HEK293 (cell line): Measurements from ENCODE around the gene CHST4.

Experiments used
- GLIS1 ChIP-seq: fragments of 450-650 bp; formaldehyde crosslinking; IDR thresholded peaks from 2 replicates; pipeline ENCODE4 v1.5.1; 2016; ENCODE audit warnings: missing biosample characterization, missing genetic modification characterization
- KLF16 ChIP-seq: fragments of 450-650 bp; formaldehyde crosslinking; IDR thresholded peaks from 2 replicates; pipeline ENCODE4 v1.5.1; 2017; ENCODE audit warnings: missing biosample characterization, missing genetic modification characterization
- KLF17 ChIP-seq: fragments of 450-650 bp; formaldehyde crosslinking; IDR thresholded peaks from 2 replicates; pipeline ENCODE4 v1.5.1; 2016; ENCODE audit warnings: missing biosample characterization, missing genetic modification characterization
- KLF8 ChIP-seq: fragments of 450-650 bp; formaldehyde crosslinking; IDR thresholded peaks from 2 replicates; pipeline ENCODE4 v1.5.1; 2016; ENCODE audit warnings: missing biosample characterization, missing genetic modification characterization
- PBX3 ChIP-seq: sonication (generic); formaldehyde crosslinking; IDR thresholded peaks from 2 replicates; pipeline ENCODE4 v1.8.1; 2022; ENCODE audit warnings: mild to moderate bottlenecking, moderate library complexity, missing genetic modification reagents
- PRDM1 ChIP-seq: fragments of 450-650 bp; formaldehyde crosslinking; IDR thresholded peaks from 2 replicates; pipeline ENCODE4; 2016; ENCODE audit warnings: missing biosample characterization, missing genetic modification characterization
- REPIN1 ChIP-seq: fragments of 450-650 bp; formaldehyde crosslinking; IDR thresholded peaks from 2 replicates; pipeline ENCODE4 v1.5.1; 2017; ENCODE audit warnings: missing biosample characterization, missing genetic modification characterization, low read depth
- SP3 ChIP-seq: fragments of 450-650 bp; formaldehyde crosslinking; IDR thresholded peaks from 2 replicates; pipeline ENCODE4 v1.5.1; 2016; ENCODE audit warnings: missing biosample characterization, missing genetic modification characterization
- SP7 ChIP-seq: fragments of 450-650 bp; formaldehyde crosslinking; IDR thresholded peaks from 2 replicates; pipeline ENCODE4 v1.5.1; 2016; ENCODE audit warnings: missing biosample characterization, missing genetic modification characterization
- ZBTB1 ChIP-seq: fragments of 450-650 bp; formaldehyde crosslinking; IDR thresholded peaks from 2 replicates; pipeline ENCODE4 v1.5.1; 2016; ENCODE audit warnings: missing biosample characterization, missing genetic modification characterization
- ZBTB11 ChIP-seq: fragments of 450-650 bp; formaldehyde crosslinking; conservative IDR thresholded peaks from 2 replicates; pipeline ENCODE4 v1.5.1; 2016; ENCODE audit warnings: low read depth, missing biosample characterization, missing genetic modification characterization
- ZBTB17 ChIP-seq: fragments of 450-650 bp; formaldehyde crosslinking; IDR thresholded peaks from 2 replicates; pipeline ENCODE4 v1.5.1; 2016; ENCODE audit warnings: missing biosample characterization, missing genetic modification characterization
- ZBTB20 ChIP-seq: fragments of 450-650 bp; formaldehyde crosslinking; IDR thresholded peaks from 2 replicates; pipeline ENCODE4 v1.5.1; 2016; ENCODE audit warnings: missing biosample characterization, missing genetic modification characterization
- ZBTB6 ChIP-seq: fragments of 450-650 bp; formaldehyde crosslinking; IDR thresholded peaks from 2 replicates; pipeline ENCODE4 v1.5.1; 2017; ENCODE audit warnings: missing biosample characterization, missing genetic modification characterization
- ZBTB8A ChIP-seq: fragments of 450-650 bp; formaldehyde crosslinking; IDR thresholded peaks from 2 replicates; pipeline ENCODE4 v1.5.1; 2016; ENCODE audit warnings: missing biosample characterization, missing genetic modification characterization
- ZEB2 ChIP-seq: fragments of 450-650 bp; formaldehyde crosslinking; IDR thresholded peaks from 2 replicates; pipeline ENCODE4 v1.5.1; 2016; ENCODE audit warnings: missing biosample characterization, missing genetic modification characterization
- ZFHX2 ChIP-seq: fragments of 450-650 bp; formaldehyde crosslinking; conservative IDR thresholded peaks from 2 replicates; pipeline ENCODE4 v1.5.1; 2016; ENCODE audit warnings: missing biosample characterization, missing genetic modification characterization
- ZIC2 ChIP-seq: fragments of 450-650 bp; formaldehyde crosslinking; IDR thresholded peaks from 2 replicates; pipeline ENCODE4 v1.5.1; 2016; ENCODE audit warnings: missing biosample characterization, missing genetic modification characterization
- ZNF223 ChIP-seq: fragments of 450-650 bp; formaldehyde crosslinking; IDR thresholded peaks from 2 replicates; pipeline ENCODE4 v1.5.1; 2016; ENCODE audit warnings: missing biosample characterization, missing genetic modification characterization
- ZNF26 ChIP-seq: fragments of 450-650 bp; formaldehyde crosslinking; IDR thresholded peaks from 2 replicates; pipeline ENCODE4 v1.5.1; 2016; ENCODE audit warnings: missing biosample characterization, missing genetic modification characterization
- ZNF341 ChIP-seq: fragments of 450-650 bp; formaldehyde crosslinking; IDR thresholded peaks from 2 replicates; pipeline ENCODE4; 2016; ENCODE audit warnings: low read depth, missing biosample characterization, missing genetic modification characterization
- ZNF391 ChIP-seq: fragments of 450-650 bp; formaldehyde crosslinking; IDR thresholded peaks from 2 replicates; pipeline ENCODE4 v1.5.1; 2016; ENCODE audit warnings: low read depth, missing biosample characterization, missing genetic modification characterization, borderline replicate concordance
- ZNF394 ChIP-seq: fragments of 450-650 bp; formaldehyde crosslinking; IDR thresholded peaks from 2 replicates; pipeline ENCODE4 v1.5.1; 2016; ENCODE audit warnings: missing biosample characterization, missing genetic modification characterization, mild to moderate bottlenecking, moderate library complexity, borderline replicate concordance
- ZNF501 ChIP-seq: fragments of 450-650 bp; formaldehyde crosslinking; IDR thresholded peaks from 2 replicates; pipeline ENCODE4 v1.5.1; 2016; ENCODE audit warnings: missing biosample characterization, missing genetic modification characterization
- ZNF585B ChIP-seq: fragments of 450-650 bp; formaldehyde crosslinking; IDR thresholded peaks from 2 replicates; pipeline ENCODE4 v1.5.1; 2016; ENCODE audit warnings: missing biosample characterization, missing genetic modification characterization
- ZNF596 ChIP-seq: fragments of 450-650 bp; IDR thresholded peaks from 2 replicates; pipeline ENCODE4 v1.5.0; 2018; ENCODE audit warnings: missing biosample characterization, mild to moderate bottlenecking, missing genetic modification characterization, moderate library complexity
- ZNF626 ChIP-seq: fragments of 450-650 bp; sonication (Bioruptor Pico); formaldehyde crosslinking; IDR thresholded peaks from 2 replicates; pipeline ENCODE4 v1.5.1; 2018; ENCODE audit warnings: missing biosample characterization, missing genetic modification characterization, inconsistent platforms
- ZNF629 ChIP-seq: fragments of 450-650 bp; formaldehyde crosslinking; IDR thresholded peaks from 2 replicates; pipeline ENCODE4 v1.5.1; 2017; ENCODE audit warnings: missing biosample characterization, missing genetic modification characterization
- ZNF658 ChIP-seq: fragments of 450-650 bp; formaldehyde crosslinking; IDR thresholded peaks from 2 replicates; pipeline ENCODE4; 2016; ENCODE audit warnings: missing biosample characterization, missing genetic modification characterization
- ZNF76 ChIP-seq: fragments of 450-650 bp; formaldehyde crosslinking; IDR thresholded peaks from 2 replicates; pipeline ENCODE4; 2016; ENCODE audit warnings: low read depth, missing biosample characterization, missing genetic modification characterization, borderline replicate concordance
- ZNF777 ChIP-seq: fragments of 450-650 bp; formaldehyde crosslinking; IDR thresholded peaks from 2 replicates; pipeline ENCODE4 v1.5.1; 2017; ENCODE audit warnings: missing biosample characterization, missing genetic modification characterization, borderline replicate concordance
- ZXDB ChIP-seq: fragments of 450-650 bp; formaldehyde crosslinking; IDR thresholded peaks from 2 replicates; pipeline ENCODE4 v1.5.1; 2016; ENCODE audit warnings: missing biosample characterization, missing genetic modification characterization

The CHST4 gene

GRCh38 chr16:71484006-71484893 lies 42.0 kb upstream of the CHST4 start (continued):
- TF ChIP-seq ZNF629 (tag by site-specific recombination) (peak; percentile 99), ZBTB17 (peak; percentile 83; the same call in 1 of the 2 replicates), ZNF777 (tag by site-specific recombination) (0 out of 2 replicates have a peak, but pooled peaks have one; percentile 28), KLF16 (tag by site-specific recombination) (peak; percentile 76), ZNF596 (tag by site-specific recombination) (no peak), ZNF626 (tag by site-specific recombination) (no peak), ZNF223 (tag by site-specific recombination) (no peak), ZNF658 (tag by site-specific recombination) (no peak), ZBTB6 (tag by site-specific recombination) (0 out of 2 replicates have a peak, but pooled peaks have one; percentile 4), ZNF394 (tag by site-specific recombination) (no peak; the same call in 1 of the 2 replicates), ZNF341 (tag by site-specific recombination) (0 out of 2 replicates have a peak, but pooled peaks have one; percentile 31), ZNF585B (tag by site-specific recombination) (no peak), SP7 (peak; percentile 66), PRDM1 (peak; percentile 51), PBX3 (peak; percentile 48; the same call in 1 of the 2 replicates), ZNF391 (no peak), ZBTB8A (tag by site-specific recombination) (peak; percentile 66; the same call in 1 of the 2 replicates), ZBTB1 (tag by site-specific recombination) (no peak), KLF8 (tag by site-specific recombination) (peak; percentile 34; the same call in 1 of the 2 replicates), ZBTB11 (peak; percentile 85), ZBTB20 (tag by site-specific recombination) (peak; percentile 80; the same call in 1 of the 2 replicates), ZXDB (peak; percentile 78), ZFHX2 (tag by site-specific recombination) (peak; percentile 60), KLF17 (tag by site-specific recombination) (no peak), ZEB2 (tag by site-specific recombination) (peak; percentile 33; the same call in 1 of the 2 replicates), ZNF26 (tag by site-specific recombination) (no peak), ZIC2 (no peak), ZNF501 (tag by site-specific recombination) (0 out of 2 replicates have a peak, but pooled peaks have one; percentile 49), SP3 (peak; percentile 70), REPIN1 (tag by site-specific recombination) (peak; percentile 43; the same call in 1 of the 2 replicates), GLIS1 (no peak), ZNF76 (tag by site-specific recombination) (peak; percentile 64; the same call in 1 of the 2 replicates)
